ENCODE data around the gene IFNA2.

DNA sequence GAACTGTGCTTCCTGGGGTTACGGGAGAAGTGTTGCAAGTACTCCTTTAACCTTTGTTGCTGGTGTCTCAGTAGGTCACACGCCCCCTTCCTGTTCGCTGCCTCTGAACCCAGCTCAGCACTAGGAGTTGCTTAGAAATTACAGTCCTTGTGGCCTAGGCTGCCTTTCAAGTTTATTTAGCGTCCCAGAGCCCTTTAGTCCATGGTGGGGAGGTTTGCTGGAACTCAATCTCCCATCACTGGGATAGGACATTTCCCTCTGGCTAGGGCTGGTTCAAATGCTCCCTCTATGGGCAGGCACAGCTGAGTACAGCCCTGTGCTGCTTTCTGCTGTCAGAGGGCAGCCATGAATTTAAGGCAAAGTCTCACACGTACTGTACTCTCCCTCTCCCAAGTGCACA, 28.4 kb upstream of the IFNA2 start:
- TF ChIP-seq CTCF (IDR thresholded peaks at IDR 0.05) (no peak), POLR2AphosphoS5 (IDR thresholded peaks at IDR 0.05) (no peak)

Data from breast epithelium (tissue), 3 donors.